BJ (cell line): ENCODE measurements around the gene NPAS3. TPM values are rescaled to one million over a fixed set of nuclear protein-coding genes. Genes with fewer than 3 reads are reported as not detected.

Experiments
- CTCF ChIA-PET: fragments of 350-600 bp; formaldehyde crosslinking; extraction: SDS; loops from one replicate; lab custom pipeline; 2021; ENCODE audit warnings: antibody characterized with exemption, inconsistent platforms; lab: Yijun Ruan, JAX
- POLR2A ChIA-PET: fragments of 300-600 bp; sonication (Branson Sonifier 250); formaldehyde crosslinking; extraction: SDS; loops from one replicate; lab custom pipeline; 2021; ENCODE audit warnings: antibody characterized with exemption; lab: Charles Lee
- DNase-seq: peaks from one replicate; pipeline ENCODE4 v3.0.0-alpha.2; 2011; ENCODE audit warnings: low read depth
- H3K27me3 ChIP-seq: 2 replicates; pipeline ENCODE4 v1.6.0; 2011; ENCODE audit warnings: low read length; ENCODE audit not compliant: control insufficient read depth, insufficient read depth
- H3K36me3 ChIP-seq: 2 replicates; pipeline ENCODE4 v1.5.1; 2011; ENCODE audit warnings: low read length; ENCODE audit not compliant: control insufficient read depth, insufficient read depth
- H3K4me3 ChIP-seq: 2 replicates; pipeline ENCODE4 v1.5.1; 2011; ENCODE audit warnings: low read depth, mild to moderate bottlenecking, control low read depth, low read length
- CTCF ChIP-seq: IDR thresholded peaks from 2 replicates; pipeline ENCODE4 v1.5.1; 2011; ENCODE audit warnings: low read depth, mild to moderate bottlenecking, control low read depth, inconsistent platforms, low read length, moderate library complexity; ENCODE audit not compliant: insufficient read depth
- polyA plus RNA-seq: library from polyadenylated mRNA; depleted of rRNA; stranded (reverse); fragments of >200 nt; gene quantifications from 2 replicates; pipeline ENCODE4 v1.2.3, GENCODE V29; 2011

Gene NPAS3
- polyA plus RNA-seq, 1 experiment = 0.09 TPM

- TF ChIP-seq CTCF = no peak
- no peak overlapping the region for H3K4me3 ChIP-seq
- POLR2A ChIA-PET = no interaction called here
- no peak for DNase-seq
- H3K27me3 ChIP-seq = no peaks in the 10 kb centered on the region; the same call in 1 of the 2 replicates
- H3K36me3 ChIP-seq = no peaks in the 10 kb centered on the region
- CTCF ChIA-PET = interaction anchor here (0.7 to 1.4 kb wide), 2 partner anchors 13 to 29 kb away, joined by 3 to 5 read pairs; no protein-coding TSS in a partner anchor
Measured at GRCh38 chr14:33609582-33609981, 670.9 kb downstream of the NPAS3 start.

GRCh38 chr14:33610121-33610520, 671.4 kb downstream of the NPAS3 start:
- DNase-seq = no peak
- ChIA-PET CTCF (interaction anchor here (0.7 to 1.4 kb wide), 2 partner anchors 13 to 30 kb away, joined by 3 to 5 read pairs; no protein-coding TSS in a partner anchor), POLR2A (no interaction called here)
- no peak for TF ChIP-seq CTCF
- Histone ChIP-seq H3K27me3 (no peaks in the 10 kb centered on the region; the same call in 1 of the 2 replicates), H3K36me3 (no peaks in the 10 kb centered on the region), H3K4me3 (no peak overlapping the region)

- POLR2A ChIA-PET = no interaction called here
- TF ChIP-seq CTCF = no peak
- DNase-seq = no peak
- CTCF ChIA-PET = no interaction called here
- Histone ChIP-seq H3K36me3 (no peaks in the 10 kb centered on the region), H3K4me3 (no peak overlapping the region), H3K27me3 (peaks cover 1% of the 10 kb centered on the region; the same call in 1 of the 2 replicates)
Measured at GRCh38 chr14:33611405-33612196, 672.9 kb downstream of the NPAS3 start.

GRCh38 chr14:33612197-33612505, 673.5 kb downstream of the NPAS3 start:
- Histone ChIP-seq H3K36me3 (no peaks in the 10 kb centered on the region), H3K27me3 (peaks cover 1% of the 10 kb centered on the region; the same call in 1 of the 2 replicates), H3K4me3 (no peak overlapping the region)
- DNase-seq = no peak
- no peak for TF ChIP-seq CTCF
- POLR2A ChIA-PET = no interaction called here
- CTCF ChIA-PET = no interaction called here

- Histone ChIP-seq H3K27me3 (peaks cover 1% of the 10 kb centered on the region; the same call in 1 of the 2 replicates), H3K4me3 (no peak overlapping the region), H3K36me3 (no peaks in the 10 kb centered on the region)
- TF ChIP-seq CTCF = no peak
- DNase-seq = peak; percentile 18
- POLR2A ChIA-PET = no interaction called here
- CTCF ChIA-PET = interaction anchor here (0.7 to 1.3 kb wide), 3 partner anchors 58 to 407 kb away, joined by 3 to 4 read pairs (median 3); no protein-coding TSS in a partner anchor
Measured at GRCh38 chr14:33617154-33617553, 678.5 kb downstream of the NPAS3 start.
